Caco-2 (cell line): ENCODE results near the gene CDR2L. TPM values are rescaled to one million over a fixed set of nuclear protein-coding genes. Genes with fewer than 3 reads are reported as not detected.
"Not testable (repeated sequence)": the region's sequence is repeated elsewhere in the genome, so short reads cannot be mapped to it uniquely, and the experiment has no call there.

Source experiments
- BruUV-seq: library from RNA; stranded (reverse); fragments of 400-500 nt; replicated peaks from 2 replicates; lab custom pipeline; 2021; lab: Mats Ljungman, UMichigan
- CTCF ChIA-PET: fragments of 300-600 bp; sonication (Branson Sonifier 250); formaldehyde crosslinking; loops from one replicate; lab custom pipeline; 2022; ENCODE audit warnings: antibody characterized with exemption; lab: Charles Lee
- POLR2A ChIA-PET: fragments of 300-600 bp; sonication (Branson Sonifier 250); formaldehyde crosslinking; loops from one replicate; lab custom pipeline; 2022; ENCODE audit warnings: antibody characterized with exemption; lab: Charles Lee
- DNase-seq, 2 experiments: peaks; one replicate each; pipeline versions ENCODE4 v3.0.0 to v3.0.0-alpha.2; 2020 to 2022
- H3K27me3 ChIP-seq: replicated peaks from 2 replicates; pipeline ENCODE4 v1.6.0; 2011; ENCODE audit warnings: low read length; ENCODE audit not compliant: control insufficient read depth, insufficient read depth
- H3K36me3 ChIP-seq: 2 replicates; pipeline ENCODE4 v1.5.1; 2011; ENCODE audit warnings: low read length; ENCODE audit not compliant: control insufficient read depth, insufficient read depth
- H3K4me1 ChIP-seq: fragments of 250-450 bp; sonication (Bioruptor Pico); 2 replicates; pipeline ENCODE4 v1.5.1; 2020; ENCODE audit warnings: mild to moderate bottlenecking
- H3K4me3 ChIP-seq: 2 replicates; pipeline ENCODE4 v1.5.1; 2011; ENCODE audit warnings: low read depth, mild to moderate bottlenecking, control low read depth, low read length
- H3K9me3 ChIP-seq: fragments of 250-450 bp; sonication (Bioruptor Pico); 2 replicates; pipeline ENCODE4 v1.5.1; 2020; ENCODE audit warnings: mild to moderate bottlenecking, moderate library complexity
- H3K27ac Mint-ChIP-seq: one replicate; pipeline ENCODE4 v1.8.0; 2022; ENCODE audit warnings: mixed read lengths; ENCODE audit not compliant: unreplicated experiment
- H3K27me3 Mint-ChIP-seq: one replicate; pipeline ENCODE4 v1.8.0; 2022; ENCODE audit warnings: mixed read lengths; ENCODE audit not compliant: insufficient read depth, unreplicated experiment
- H3K36me3 Mint-ChIP-seq: one replicate; pipeline ENCODE4 v1.8.0; 2022; ENCODE audit warnings: mild to moderate bottlenecking, mixed read lengths; ENCODE audit not compliant: insufficient read depth, unreplicated experiment
- H3K4me1 Mint-ChIP-seq: one replicate; pipeline ENCODE4 v1.8.0; 2022; ENCODE audit warnings: low read depth, mixed read lengths; ENCODE audit not compliant: unreplicated experiment
- H3K4me3 Mint-ChIP-seq: one replicate; pipeline ENCODE4 v1.8.0; 2022; ENCODE audit warnings: mild to moderate bottlenecking, moderate library complexity, mixed read lengths; ENCODE audit not compliant: unreplicated experiment
- H3K9me3 Mint-ChIP-seq: one replicate; pipeline ENCODE4 v1.8.0; 2022; ENCODE audit warnings: mixed read lengths; ENCODE audit not compliant: unreplicated experiment
- intact Hi-C: fragments of 100-400 bp; cut with micrococcal nuclease; formaldehyde crosslinking; loops from one replicate; pipeline ENCODE4 v1.10.0; 2022; ENCODE audit not compliant: unreplicated experiment
- total RNA-seq: library from RNA; stranded (reverse); gene quantifications from 2 replicates; pipeline ENCODE4 v1.2.3, GENCODE V29; 2022
- TF ChIP-seq, protein P1 (sequence below), 2 experiments: fragments of 200-600 bp in 1 of 2; IDR thresholded peaks; 1 replicate in 1 of 2; 2 replicates in 1 of 2; pipeline versions ENCODE4 v1.5.1 to v1.8.0; 2011 to 2022; ENCODE audit warnings: antibody characterized with exemption in 1 of 2, control low read depth in 1 of 2, inconsistent platforms in 1 of 2, low read depth in 1 of 2, low read length in 1 of 2, mild to moderate bottlenecking in 1 of 2, moderate library complexity in 1 of 2; ENCODE audit not compliant: insufficient read depth in 1 of 2, severe bottlenecking in 1 of 2, unreplicated experiment in 1 of 2

CDR2L gene
- total RNA-seq, 1 experiment from 2014 or later: 30.9 TPM

DNA sequence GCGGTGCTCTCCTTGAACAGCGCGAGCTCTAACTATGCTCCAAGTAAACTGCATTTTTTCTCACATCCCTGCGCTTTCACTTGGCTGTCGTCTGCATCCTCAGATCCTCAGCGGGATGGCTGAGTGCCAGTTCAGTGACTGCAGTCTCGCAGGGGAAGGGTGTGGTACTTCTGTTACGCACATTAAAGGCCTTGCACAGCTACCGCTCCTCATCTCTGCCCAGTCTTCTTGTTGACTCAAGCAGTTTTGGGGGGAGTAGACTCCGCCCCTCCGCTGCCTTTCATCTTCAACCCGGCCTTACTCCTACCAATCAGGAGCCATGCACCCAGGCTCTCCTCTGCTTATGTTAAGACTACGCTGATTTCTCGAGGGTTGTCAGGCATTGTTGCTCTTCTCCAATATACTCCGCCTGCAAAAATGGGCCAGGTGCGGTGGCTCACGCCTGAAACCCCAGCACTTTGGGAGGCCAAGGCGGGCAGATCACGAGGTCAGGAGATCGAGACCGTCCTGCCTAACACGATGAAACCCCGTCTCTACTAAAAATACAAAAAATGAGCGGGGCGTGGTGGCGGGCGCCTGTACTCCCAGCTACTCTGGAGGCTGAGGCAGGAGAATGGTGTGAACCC is 49.3 kb downstream of the CDR2L start:
- Mint-ChIP-seq H3K27me3 (peaks cover 4% of the 10 kb centered on the region), H3K4me1 (peaks cover 30% of the 10 kb centered on the region), H3K4me3 (peak overlapping the region; percentile 94), H3K36me3 (peaks cover 70% of the 10 kb centered on the region), H3K9me3 (no peaks in the 10 kb centered on the region), H3K27ac (peak overlapping the region; percentile 98)
- intact Hi-C loops: no loop called here
- TF ChIP-seq, protein P1, sequence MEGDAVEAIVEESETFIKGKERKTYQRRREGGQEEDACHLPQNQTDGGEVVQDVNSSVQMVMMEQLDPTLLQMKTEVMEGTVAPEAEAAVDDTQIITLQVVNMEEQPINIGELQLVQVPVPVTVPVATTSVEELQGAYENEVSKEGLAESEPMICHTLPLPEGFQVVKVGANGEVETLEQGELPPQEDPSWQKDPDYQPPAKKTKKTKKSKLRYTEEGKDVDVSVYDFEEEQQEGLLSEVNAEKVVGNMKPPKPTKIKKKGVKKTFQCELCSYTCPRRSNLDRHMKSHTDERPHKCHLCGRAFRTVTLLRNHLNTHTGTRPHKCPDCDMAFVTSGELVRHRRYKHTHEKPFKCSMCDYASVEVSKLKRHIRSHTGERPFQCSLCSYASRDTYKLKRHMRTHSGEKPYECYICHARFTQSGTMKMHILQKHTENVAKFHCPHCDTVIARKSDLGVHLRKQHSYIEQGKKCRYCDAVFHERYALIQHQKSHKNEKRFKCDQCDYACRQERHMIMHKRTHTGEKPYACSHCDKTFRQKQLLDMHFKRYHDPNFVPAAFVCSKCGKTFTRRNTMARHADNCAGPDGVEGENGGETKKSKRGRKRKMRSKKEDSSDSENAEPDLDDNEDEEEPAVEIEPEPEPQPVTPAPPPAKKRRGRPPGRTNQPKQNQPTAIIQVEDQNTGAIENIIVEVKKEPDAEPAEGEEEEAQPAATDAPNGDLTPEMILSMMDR (IDR thresholded peaks at IDR 0.05; ENCODE audit: insufficient read depth in 1 of 2, low read depth in 1 of 2, low read length in 1 of 2, severe bottlenecking in 1 of 2, unreplicated experiment in 1 of 2): no peak
- POLR2A ChIA-PET: interaction anchor here (0.7 kb wide), 1 partner anchor 137 kb away, joined by 4 read pairs; no protein-coding TSS in a partner anchor
- Histone ChIP-seq H3K4me3 (no peak overlapping the region), H3K4me1 (no peaks in the 10 kb centered on the region), H3K9me3 (no peaks in the 10 kb centered on the region), H3K36me3 (no peaks in the 10 kb centered on the region; the same call in 1 of the 2 replicates), H3K27me3 (no peaks in the 10 kb centered on the region)
- CTCF ChIA-PET: interaction anchor here (2.0 kb wide), 1 partner anchor 25 kb away, joined by 21 read pairs; the partner anchor contains the start of gene MRPL58
- no TSS peak for BruUV-seq
- DNase-seq: no peak

DNA sequence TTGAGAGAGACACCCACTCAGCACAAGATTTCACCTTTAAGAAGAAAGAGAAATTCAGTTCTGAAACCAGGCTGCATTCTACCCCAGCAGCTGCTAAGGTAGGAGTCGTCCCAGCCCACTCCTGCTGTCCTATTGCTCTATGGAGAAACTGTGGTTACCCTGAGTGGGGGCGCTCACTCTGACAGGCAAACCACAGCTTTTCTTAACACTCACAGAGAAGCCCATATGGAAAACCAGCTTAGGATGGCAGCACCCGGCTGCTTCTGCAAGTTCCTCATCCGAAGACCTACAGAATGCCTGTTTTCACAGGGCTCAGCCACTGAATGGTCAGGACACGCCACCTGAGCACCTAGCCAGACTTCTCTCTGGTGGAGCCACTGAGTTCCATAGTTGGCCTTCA is 51.8 kb downstream of the CDR2L start:
- TF ChIP-seq, protein P1 (IDR thresholded peaks at IDR 0.05; ENCODE audit: insufficient read depth in 1 of 2, low read depth in 1 of 2, low read length in 1 of 2, severe bottlenecking in 1 of 2, unreplicated experiment in 1 of 2): no peak
- intact Hi-C loops: no loop called here
- no TSS peak for BruUV-seq
- Histone ChIP-seq H3K4me1 (no peaks in the 10 kb centered on the region), H3K9me3 (no peaks in the 10 kb centered on the region), H3K27me3 (no peaks in the 10 kb centered on the region), H3K36me3 (no peaks in the 10 kb centered on the region; the same call in 1 of the 2 replicates), H3K4me3 (no peak overlapping the region)
- Mint-ChIP-seq H3K9me3 (no peaks in the 10 kb centered on the region), H3K27me3 (peaks cover 3% of the 10 kb centered on the region), H3K36me3 (peaks cover 58% of the 10 kb centered on the region), H3K4me3 (no peak overlapping the region), H3K27ac (no peak overlapping the region), H3K4me1 (peaks cover 20% of the 10 kb centered on the region)
- CTCF ChIA-PET: no interaction called here
- DNase-seq: no peak
- POLR2A ChIA-PET: interaction anchor here (0.6 kb wide), 1 partner anchor 57 kb away, joined by 3 read pairs; no protein-coding TSS in a partner anchor

DNA sequence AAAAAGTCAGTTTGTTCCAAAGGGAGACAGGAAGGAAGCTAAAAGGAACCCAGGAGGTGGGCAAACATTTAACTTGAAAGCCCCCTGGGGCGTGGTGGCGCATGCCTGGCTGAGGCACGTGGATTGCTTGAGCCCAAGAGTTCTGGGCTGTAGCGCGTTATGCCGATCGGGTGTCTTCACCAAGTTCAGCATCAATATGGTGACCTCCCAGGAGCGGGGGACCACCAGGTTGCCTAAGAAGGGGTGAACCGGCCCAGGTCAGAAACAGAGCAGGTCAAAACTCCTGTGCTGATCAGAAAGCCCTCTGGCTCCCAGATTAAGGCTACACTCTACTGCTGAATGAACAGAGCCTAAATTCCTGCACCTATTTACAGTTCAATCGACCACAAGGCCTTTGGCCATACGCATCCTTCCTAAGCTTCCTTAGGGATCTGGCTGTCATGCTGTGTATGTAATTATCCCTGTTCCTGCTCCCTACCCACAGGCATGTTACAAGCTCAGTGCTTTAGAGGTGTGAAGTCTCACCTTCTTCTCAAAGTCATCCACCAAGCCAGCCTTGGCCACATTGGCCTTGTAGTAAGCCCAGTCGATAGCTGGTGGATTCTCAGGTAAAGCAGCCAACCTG is 54.3 kb downstream of the CDR2L start:
- Mint-ChIP-seq H3K4me1 (peaks cover 3% of the 10 kb centered on the region), H3K4me3 (no peak overlapping the region), H3K27me3 (no peaks in the 10 kb centered on the region), H3K36me3 (peaks cover 56% of the 10 kb centered on the region), H3K9me3 (no peaks in the 10 kb centered on the region), H3K27ac (no peak overlapping the region)
- intact Hi-C loops: no loop called here
- H3K36me3 ChIP-seq: no peaks in the 10 kb centered on the region; the same call in 1 of the 2 replicates
- peaks cover 7% of the 10 kb centered on the region; the same call in 1 of the 2 replicates for H3K4me1 ChIP-seq
- no TSS peak for BruUV-seq
- H3K4me3 ChIP-seq: no peak overlapping the region
- H3K9me3 ChIP-seq: no peaks in the 10 kb centered on the region
- no peak for DNase-seq
- TF ChIP-seq, protein P1 (IDR thresholded peaks at IDR 0.05; ENCODE audit: insufficient read depth in 1 of 2, low read depth in 1 of 2, low read length in 1 of 2, severe bottlenecking in 1 of 2, unreplicated experiment in 1 of 2): no peak
- no peaks in the 10 kb centered on the region for H3K27me3 ChIP-seq
- ChIA-PET POLR2A (interaction anchor here (0.6 kb wide), 1 partner anchor 309 kb away, joined by 3 read pairs; no protein-coding TSS in a partner anchor), CTCF (no interaction called here)

DNA sequence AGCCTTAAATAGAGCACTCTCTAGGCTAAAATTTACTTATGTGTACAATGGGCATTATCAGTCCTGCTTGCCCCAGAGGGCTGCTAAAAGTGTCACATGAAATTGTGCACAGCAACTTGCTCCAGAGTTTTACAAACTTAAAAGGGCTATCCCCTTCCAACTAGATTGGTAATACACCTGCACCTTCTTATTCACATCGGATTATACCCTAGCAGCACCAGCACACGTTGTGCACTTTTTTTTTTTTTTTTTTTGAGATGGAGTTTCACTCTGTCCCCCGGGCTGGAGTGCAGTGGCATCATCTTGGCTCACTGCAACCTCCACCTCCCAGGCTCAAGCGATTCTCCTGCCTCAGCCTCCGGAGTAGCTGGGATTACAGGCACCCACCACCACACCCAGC is 56.4 kb downstream of the CDR2L start:
- BruUV-seq, H3K4me3 ChIP-seq, intact Hi-C loops, H3K27me3 ChIP-seq, DNase-seq, H3K27ac Mint-ChIP-seq, H3K27me3 Mint-ChIP-seq, CTCF ChIA-PET, H3K4me1 Mint-ChIP-seq, H3K4me3 Mint-ChIP-seq, H3K9me3 Mint-ChIP-seq, H3K36me3 ChIP-seq, H3K4me1 ChIP-seq, H3K9me3 ChIP-seq: not testable (repeated sequence)
- POLR2A ChIA-PET: interaction anchor here (0.7 kb wide), 1 partner anchor 88 kb away, joined by 10 read pairs; the partner anchor contains the start of gene NT5C
- peaks cover 49% of the 10 kb centered on the region for H3K36me3 Mint-ChIP-seq
